IMR-90 (cell line): ENCODE results near the gene S100A16. TPM values are rescaled to one million over a fixed set of nuclear protein-coding genes. Genes with fewer than 3 reads are reported as not detected.

Source experiments
- ATAC-seq: fragments of 200-7000 bp; cut with Tn5 transposase; 2 replicates; pipeline ENCODE4 v1.9.1; 2020; ENCODE audit warnings: low read depth, mild to moderate bottlenecking, moderate library complexity
- BruUV-seq: library from RNA; stranded (reverse); fragments of 400-500 nt; replicated peaks from 2 replicates; lab custom pipeline; 2021; lab: Mats Ljungman, UMichigan
- CTCF ChIA-PET: fragments of 300-600 bp; formaldehyde crosslinking; extraction: SDS; loops from one replicate; lab custom pipeline; 2021; ENCODE audit warnings: antibody characterized with exemption; lab: Yijun Ruan, JAX
- POLR2A ChIA-PET: fragments of 300-600 bp; sonication (Branson Sonifier 250); formaldehyde crosslinking; loops from one replicate; lab custom pipeline; 2022; ENCODE audit warnings: antibody characterized with exemption; ENCODE audit not compliant: unreplicated experiment; lab: Charles Lee
- DNase-seq: peaks from one replicate; pipeline ENCODE4 v3.0.0; 2013
- H2AFZ ChIP-seq: replicated peaks from 2 replicates; pipeline ENCODE3; 2013; ENCODE audit warnings: low read length, mild to moderate bottlenecking; ENCODE audit not compliant: poor library complexity
- H2AK5ac ChIP-seq: 2 replicates; pipeline ENCODE4 v1.6.1; 2013; ENCODE audit warnings: low read depth, low read length, inconsistent platforms
- H2AK9ac ChIP-seq: replicated peaks from 2 replicates; pipeline ENCODE3; 2013; ENCODE audit warnings: mild to moderate bottlenecking, low read depth, low read length, moderate library complexity; ENCODE audit not compliant: poor library complexity
- H2BK120ac ChIP-seq: 2 replicates; pipeline ENCODE4 v1.6.1; 2013; ENCODE audit warnings: low read depth, low read length, inconsistent platforms
- H2BK15ac ChIP-seq: 3 replicates; pipeline ENCODE4 v1.6.1; 2013; ENCODE audit warnings: low read depth, low read length, inconsistent platforms
- H2BK20ac ChIP-seq: 2 replicates; pipeline ENCODE4 v1.6.1; 2013; ENCODE audit warnings: low read depth, mild to moderate bottlenecking, inconsistent platforms, low read length, moderate library complexity
- H2BK5ac ChIP-seq: 2 replicates; pipeline ENCODE4 v1.6.1; 2013; ENCODE audit warnings: mild to moderate bottlenecking, low read depth, low read length, inconsistent platforms; ENCODE audit not compliant: poor library complexity, severe bottlenecking
- H3K14ac ChIP-seq: replicated peaks from 2 replicates; pipeline ENCODE4 v1.6.1; 2013; ENCODE audit warnings: low read depth, low read length, inconsistent platforms
- H3K18ac ChIP-seq: 2 replicates; pipeline ENCODE4 v1.6.1; 2013; ENCODE audit warnings: low read depth, low read length, control low read depth
- H3K23ac ChIP-seq: 2 replicates; pipeline ENCODE4 v1.6.1; 2013; ENCODE audit warnings: low read depth, low read length, inconsistent platforms
- H3K27ac ChIP-seq: 2 replicates; pipeline ENCODE4 v1.5.1; 2013; ENCODE audit warnings: mild to moderate bottlenecking, control low read depth, low read length; ENCODE audit not compliant: insufficient read depth
- H3K27me3 ChIP-seq: 2 replicates; pipeline ENCODE4 v1.6.1; 2013; ENCODE audit warnings: low read length; ENCODE audit not compliant: control insufficient read depth, insufficient read depth
- H3K36me3 ChIP-seq: 2 replicates; pipeline ENCODE4 v1.6.1; 2013; ENCODE audit warnings: low read length, mixed read lengths; ENCODE audit not compliant: control insufficient read depth, insufficient read depth
- H3K4ac ChIP-seq: 2 replicates; pipeline ENCODE4 v1.6.1; 2013; ENCODE audit warnings: low read depth, low read length, inconsistent platforms
- H3K4me1 ChIP-seq: 2 replicates; pipeline ENCODE4 v1.6.1; 2013; ENCODE audit warnings: low read length, mixed read lengths; ENCODE audit not compliant: control insufficient read depth, insufficient read depth
- H3K4me2 ChIP-seq: 2 replicates; pipeline ENCODE4 v1.6.1; 2013; ENCODE audit warnings: low read depth, mild to moderate bottlenecking, control low read depth, low read length, moderate library complexity
- H3K4me3 ChIP-seq: 2 replicates; pipeline ENCODE4 v1.5.1; 2013; ENCODE audit warnings: low read depth, mild to moderate bottlenecking, control low read depth, low read length, moderate library complexity; ENCODE audit not compliant: insufficient read depth
- H3K56ac ChIP-seq: 2 replicates; pipeline ENCODE4 v1.6.1; 2013; ENCODE audit warnings: low read length, inconsistent platforms; ENCODE audit not compliant: insufficient read depth; ENCODE audit errors: extremely low read depth
- H3K79me1 ChIP-seq, 2 experiments: 2 replicates each; pipeline ENCODE4 v1.6.1; 2013; ENCODE audit warnings: low read length in 2 of 2, inconsistent platforms in 1 of 2, low read depth in 1 of 2
- H3K9ac ChIP-seq: 2 replicates; pipeline ENCODE4 v1.6.1; 2013; ENCODE audit warnings: low read depth, low read length, control low read depth
- H3K9me1 ChIP-seq: 2 replicates; pipeline ENCODE4 v1.6.1; 2013; ENCODE audit warnings: low read length, inconsistent platforms; ENCODE audit not compliant: insufficient read depth
- H3K9me3 ChIP-seq: 2 replicates; pipeline ENCODE4 v1.6.1; 2013; ENCODE audit warnings: low read length; ENCODE audit not compliant: control insufficient read depth, insufficient read depth
- H4K20me1 ChIP-seq: 2 replicates; pipeline ENCODE4 v1.6.1; 2013; ENCODE audit warnings: low read length, inconsistent platforms; ENCODE audit not compliant: insufficient read depth
- H4K5ac ChIP-seq: 2 replicates; pipeline ENCODE4 v1.6.1; 2013; ENCODE audit warnings: mild to moderate bottlenecking, low read depth, low read length, control low read depth
- H4K8ac ChIP-seq, 2 experiments: 2 replicates each; pipeline ENCODE4 v1.6.1; 2013; ENCODE audit warnings: low read depth in 2 of 2, low read length in 2 of 2, control low read depth in 1 of 2, inconsistent platforms in 1 of 2
- H4K91ac ChIP-seq: 2 replicates; pipeline ENCODE4 v1.6.1; 2013; ENCODE audit warnings: low read depth, low read length, inconsistent platforms; ENCODE audit not compliant: insufficient read depth
- CEBPB ChIP-seq: IDR thresholded peaks from 2 replicates; pipeline ENCODE4 v1.6.1; 2012; ENCODE audit warnings: low read depth, low read length, improper control_type of control experiment
- CHD1 ChIP-seq: IDR thresholded peaks from 2 replicates; pipeline ENCODE4 v1.6.1; 2012; ENCODE audit warnings: low read depth, low read length, improper control_type of control experiment
- MAZ ChIP-seq: IDR thresholded peaks from 2 replicates; pipeline ENCODE4 v1.6.1; 2012; ENCODE audit warnings: low read depth, mild to moderate bottlenecking, low read length, improper control_type of control experiment, moderate library complexity, borderline replicate concordance
- MXI1 ChIP-seq: IDR thresholded peaks from 2 replicates; pipeline ENCODE4 v1.6.1; 2012; ENCODE audit warnings: low read depth, mild to moderate bottlenecking, low read length, moderate library complexity, borderline replicate concordance
- NFE2L2 ChIP-seq: fragments of 150-350 bp; IDR thresholded peaks from 2 replicates; pipeline ENCODE4 v1.6.1; 2016; ENCODE audit warnings: low read depth, mild to moderate bottlenecking, low read length
- POLR2A ChIP-seq: IDR thresholded peaks from 2 replicates; pipeline ENCODE4 v1.6.1; 2012; ENCODE audit warnings: mild to moderate bottlenecking, low read depth, low read length
- RAD21 ChIP-seq: IDR thresholded peaks from 2 replicates; pipeline ENCODE4 v1.6.1; 2012; ENCODE audit warnings: low read length, improper control_type of control experiment
- SMC3 ChIP-seq: fragments of 150-350 bp; IDR thresholded peaks from 2 replicates; pipeline ENCODE4 v1.6.1; 2016; ENCODE audit warnings: low read depth, mild to moderate bottlenecking, antibody characterized with exemption, low read length, moderate library complexity
- WGBS, 2 experiments: methylation state at CpG; one replicate each; pipeline versions ENCODE4 v1.1.5 to v1.1.7; 2013; ENCODE audit warnings: missing lambda C conversion rate in 2 of 2; ENCODE audit not compliant: insufficient read length in 1 of 2; ENCODE audit errors: extremely low coverage in 2 of 2; 5-methylcytosine and 5-hydroxymethylcytosine counted together
- dilution Hi-C: fragments of 300-500 bp; cut with HindIII; formaldehyde crosslinking; loops from one replicate; pipeline ENCODE4 v1.14.3; 2018; ENCODE audit warnings: low sequenced_read_pairs; ENCODE audit not compliant: unreplicated experiment
- in situ Hi-C: fragments of 300-500 bp; cut with MboI; formaldehyde crosslinking; loops from 3 replicates; pipeline ENCODE4 v1.14.3; 2019; ENCODE audit warnings: low sequenced_read_pairs, inconsistent platforms, mixed read lengths
- intact Hi-C: fragments of 100-400 bp; cut with micrococcal nuclease; formaldehyde crosslinking; loops from 2 replicates; pipeline ENCODE4 v1.10.0; 2022
- polyA plus RNA-seq, 3 experiments: library from polyadenylated mRNA; depleted of rRNA; stranded (reverse); fragments of >200 nt; gene quantifications; 2 replicates each; pipeline ENCODE4 v1.2.3, GENCODE V29; 2012; ENCODE audit warnings: low replicate concordance in 1 of 3
- total RNA-seq: library from RNA; depleted of rRNA; stranded (reverse); fragments of >200 nt; gene quantifications from 2 replicates; pipeline ENCODE4 v1.2.3, GENCODE V29; 2012
- TF ChIP-seq, protein P1 (sequence below): fragments of 150-350 bp; IDR thresholded peaks from 2 replicates; pipeline ENCODE4 v1.6.1; 2017; ENCODE audit warnings: mild to moderate bottlenecking, antibody characterized with exemption, low read length, low read depth
- TF ChIP-seq, protein P2 (sequence below): conservative IDR thresholded peaks from 2 replicates; pipeline ENCODE4 v1.5.1; 2012; ENCODE audit warnings: mild to moderate bottlenecking, low read depth, low read length, improper control_type of control experiment
- TF ChIP-seq, protein P3 (sequence below): fragments of 150-350 bp; IDR thresholded peaks from 2 replicates; pipeline ENCODE4 v1.6.1; 2016; ENCODE audit warnings: low read depth, mild to moderate bottlenecking, low read length, moderate library complexity, borderline replicate concordance

S100A16 gene
- total and polyA plus RNA-seq, 2 of the 4 experiments (the other 2 are of a cell fraction): 201 to 515 TPM

DNA sequence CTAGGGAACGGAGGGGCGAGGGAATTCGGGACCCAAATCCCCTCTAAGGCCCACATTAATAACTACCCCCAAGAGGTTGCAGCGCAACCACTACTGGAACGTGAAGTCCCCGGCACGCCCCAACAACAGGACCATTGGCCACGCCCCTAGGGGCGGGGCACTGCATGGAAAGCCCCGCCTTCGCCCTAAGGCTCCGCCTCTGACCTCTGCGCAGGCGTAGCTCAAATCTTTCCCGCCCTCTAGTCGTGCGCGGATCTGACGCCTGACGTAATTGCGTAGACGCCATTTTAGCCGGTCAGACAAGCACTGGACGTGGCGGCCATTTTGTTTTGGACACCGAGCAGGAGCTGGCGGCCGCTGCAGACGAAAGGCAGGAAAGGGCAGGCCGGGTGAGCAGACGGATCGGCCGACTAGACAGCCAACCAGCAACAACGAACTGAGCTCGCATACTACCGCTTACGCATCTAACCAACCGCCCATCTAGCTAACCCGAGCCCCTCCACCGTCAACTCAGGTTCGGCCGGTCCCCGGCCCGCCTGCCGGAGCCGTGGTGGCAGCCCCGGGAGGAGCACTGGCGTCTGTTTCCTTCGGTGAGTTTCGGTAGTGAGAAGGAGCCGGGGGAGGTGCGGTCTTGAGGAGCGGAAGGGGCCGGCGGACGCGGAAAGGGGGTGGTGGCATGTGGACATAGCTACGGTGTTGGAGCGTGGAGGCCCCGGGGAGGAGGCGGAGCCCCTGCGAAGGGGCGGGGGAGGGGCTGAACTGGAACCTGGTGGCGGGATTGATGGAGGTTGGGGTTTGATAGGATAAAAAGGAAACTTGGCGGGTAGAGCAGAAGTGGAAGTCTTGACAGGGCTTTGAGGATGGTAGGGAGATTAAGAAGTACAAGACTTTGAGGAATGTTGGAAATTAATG, 21.1 kb upstream of the S100A16 start, which contains the start of gene CHTOP:
TSS of gene CHTOP (plus strand) at position 313 of the 912 bp plus-strand sequence. CDS start 2,523 bp downstream, outside the sequence.
- DNase-seq (peak; percentile 99), ATAC-seq (peak; percentile 97)
- H3K27ac ChIP-seq: peak within 1 kb of the TSS; percentile 98
- H4K8ac ChIP-seq: peak within 1 kb of the TSS; percentile 94 to 100
- in situ Hi-C loops: no loop called here
- H3K9me1 ChIP-seq: 0 out of 2 replicates have a peak, but pooled peaks cover 8% of the 10 kb centered on the region
- H3K36me3 ChIP-seq: peaks cover 21% of the 10 kb centered on the region
- ChIA-PET POLR2A (interaction anchor here (0.6 to 1.5 kb wide), 8 partner anchors 10 to 103 kb away, joined by 3 to 14 read pairs (median 4); no protein-coding TSS in a partner anchor), CTCF (interaction anchor here (0.9 to 1.6 kb wide), 6 partner anchors 12 to 123 kb away, joined by 4 to 11 read pairs (median 5); no protein-coding TSS in a partner anchor)
- H2AK9ac ChIP-seq: peak within 1 kb of the TSS; percentile 100
- H3K4ac ChIP-seq: peak within 1 kb of the TSS; percentile 100
- dilution Hi-C loops: no loop called here
- peak within 1 kb of the TSS; percentile 100 for H3K56ac ChIP-seq
- intact Hi-C loops: loop anchor here (1.0 to 2.0 kb wide), 2 partner anchors 61 to 123 kb away; no protein-coding TSS in a partner anchor
- no peaks in the 10 kb centered on the region for H3K27me3 ChIP-seq
- peak within 1 kb of the TSS; percentile 91 for H3K18ac ChIP-seq
- H3K9ac ChIP-seq: peak within 1 kb of the TSS; percentile 99
- peak within 1 kb of the TSS; percentile 100 for H3K23ac ChIP-seq
- peak within 1 kb of the TSS; percentile 95 for H4K5ac ChIP-seq
- peak within 1 kb of the TSS; percentile 93 for H2AFZ ChIP-seq
- H3K9me3 ChIP-seq: no peaks in the 10 kb centered on the region
- H2BK15ac ChIP-seq: no peak within 1 kb of the TSS; the same call in 2 of the 3 replicates
- peak within 1 kb of the TSS; percentile 100 for H3K14ac ChIP-seq
- H2AK5ac ChIP-seq: peak within 1 kb of the TSS; percentile 100
- peak within 1 kb of the TSS; percentile 86 for H3K4me2 ChIP-seq
- H2BK20ac ChIP-seq: no peak within 1 kb of the TSS
- H3K4me3 ChIP-seq: peak within 1 kb of the TSS; percentile 79
- H4K20me1 ChIP-seq: peaks cover 23% of the 10 kb centered on the region; the same call in 1 of the 2 replicates
- TF ChIP-seq NFE2L2 (no peak), SMC3 (no peak), MAZ (peak; percentile 75; the same call in 1 of the 2 replicates), POLR2A (peak; percentile 94), RAD21 (no peak; the same call in 1 of the 2 replicates), CEBPB (peak; percentile 65), CHD1 (peak; percentile 98), MXI1 (peak; percentile 88; the same call in 1 of the 2 replicates)
- TF ChIP-seq, protein P1, sequence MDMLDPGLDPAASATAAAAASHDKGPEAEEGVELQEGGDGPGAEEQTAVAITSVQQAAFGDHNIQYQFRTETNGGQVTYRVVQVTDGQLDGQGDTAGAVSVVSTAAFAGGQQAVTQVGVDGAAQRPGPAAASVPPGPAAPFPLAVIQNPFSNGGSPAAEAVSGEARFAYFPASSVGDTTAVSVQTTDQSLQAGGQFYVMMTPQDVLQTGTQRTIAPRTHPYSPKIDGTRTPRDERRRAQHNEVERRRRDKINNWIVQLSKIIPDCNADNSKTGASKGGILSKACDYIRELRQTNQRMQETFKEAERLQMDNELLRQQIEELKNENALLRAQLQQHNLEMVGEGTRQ: 0 out of 2 replicates have a peak, but pooled peaks have one; percentile 13
- TF ChIP-seq, protein P2, sequence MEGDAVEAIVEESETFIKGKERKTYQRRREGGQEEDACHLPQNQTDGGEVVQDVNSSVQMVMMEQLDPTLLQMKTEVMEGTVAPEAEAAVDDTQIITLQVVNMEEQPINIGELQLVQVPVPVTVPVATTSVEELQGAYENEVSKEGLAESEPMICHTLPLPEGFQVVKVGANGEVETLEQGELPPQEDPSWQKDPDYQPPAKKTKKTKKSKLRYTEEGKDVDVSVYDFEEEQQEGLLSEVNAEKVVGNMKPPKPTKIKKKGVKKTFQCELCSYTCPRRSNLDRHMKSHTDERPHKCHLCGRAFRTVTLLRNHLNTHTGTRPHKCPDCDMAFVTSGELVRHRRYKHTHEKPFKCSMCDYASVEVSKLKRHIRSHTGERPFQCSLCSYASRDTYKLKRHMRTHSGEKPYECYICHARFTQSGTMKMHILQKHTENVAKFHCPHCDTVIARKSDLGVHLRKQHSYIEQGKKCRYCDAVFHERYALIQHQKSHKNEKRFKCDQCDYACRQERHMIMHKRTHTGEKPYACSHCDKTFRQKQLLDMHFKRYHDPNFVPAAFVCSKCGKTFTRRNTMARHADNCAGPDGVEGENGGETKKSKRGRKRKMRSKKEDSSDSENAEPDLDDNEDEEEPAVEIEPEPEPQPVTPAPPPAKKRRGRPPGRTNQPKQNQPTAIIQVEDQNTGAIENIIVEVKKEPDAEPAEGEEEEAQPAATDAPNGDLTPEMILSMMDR: no peak
- TF ChIP-seq, protein P3, sequence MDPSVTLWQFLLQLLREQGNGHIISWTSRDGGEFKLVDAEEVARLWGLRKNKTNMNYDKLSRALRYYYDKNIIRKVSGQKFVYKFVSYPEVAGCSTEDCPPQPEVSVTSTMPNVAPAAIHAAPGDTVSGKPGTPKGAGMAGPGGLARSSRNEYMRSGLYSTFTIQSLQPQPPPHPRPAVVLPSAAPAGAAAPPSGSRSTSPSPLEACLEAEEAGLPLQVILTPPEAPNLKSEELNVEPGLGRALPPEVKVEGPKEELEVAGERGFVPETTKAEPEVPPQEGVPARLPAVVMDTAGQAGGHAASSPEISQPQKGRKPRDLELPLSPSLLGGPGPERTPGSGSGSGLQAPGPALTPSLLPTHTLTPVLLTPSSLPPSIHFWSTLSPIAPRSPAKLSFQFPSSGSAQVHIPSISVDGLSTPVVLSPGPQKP: no peak
- peaks cover 3% of the 10 kb centered on the region for H3K4me1 ChIP-seq
- H2BK120ac ChIP-seq: peak within 1 kb of the TSS; percentile 83
- H3K79me1 ChIP-seq: peaks cover 26 to 41% of the 10 kb centered on the region in 2 experiments
- peak within 1 kb of the TSS; percentile 100 for H4K91ac ChIP-seq
- peak within 1 kb of the TSS; percentile 98 for H2BK5ac ChIP-seq
- BruUV-seq: TSS peak; percentile 82
- 0% methylated on average over 48 of the region's 65 CpGs; no CpG with 5 or more reads in 1 of the 2 experiments for WGBS, 2 experiments
